HG03571 (cell line): ENCODE measurements around the gene DHX34.
"Not testable (repeated sequence)": the region's sequence is repeated elsewhere in the genome, so short reads cannot be mapped to it uniquely, and the experiment has no call there.

ENCODE experiments used
- ATAC-seq: cut with Tn5 transposase; IDR thresholded peaks from one replicate; pipeline ENCODE4 v1.9.1; 2021; ENCODE audit not compliant: unreplicated experiment

The DHX34 gene

DNA sequence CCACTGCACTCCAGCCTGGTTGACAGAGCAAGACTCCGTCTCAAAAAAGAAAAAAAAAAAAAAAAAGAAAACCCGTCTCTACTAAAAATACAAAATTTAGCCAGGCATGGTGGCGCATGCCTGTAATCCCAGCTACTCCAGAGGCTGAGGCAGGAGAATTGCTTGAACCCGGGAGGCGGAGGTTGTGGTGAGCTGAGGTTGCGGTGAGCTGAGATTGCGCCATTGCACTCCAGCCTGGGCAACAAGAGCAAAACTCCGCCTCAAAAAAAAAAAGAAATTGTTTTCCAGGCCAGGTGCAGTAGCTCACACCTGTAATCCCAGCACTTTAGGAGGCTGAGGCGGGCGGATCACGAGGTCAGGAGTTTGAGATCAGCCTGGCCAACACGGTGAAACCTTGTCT lies 37.5 kb downstream of the DHX34 start:
- not testable (repeated sequence) for ATAC-seq

DNA sequence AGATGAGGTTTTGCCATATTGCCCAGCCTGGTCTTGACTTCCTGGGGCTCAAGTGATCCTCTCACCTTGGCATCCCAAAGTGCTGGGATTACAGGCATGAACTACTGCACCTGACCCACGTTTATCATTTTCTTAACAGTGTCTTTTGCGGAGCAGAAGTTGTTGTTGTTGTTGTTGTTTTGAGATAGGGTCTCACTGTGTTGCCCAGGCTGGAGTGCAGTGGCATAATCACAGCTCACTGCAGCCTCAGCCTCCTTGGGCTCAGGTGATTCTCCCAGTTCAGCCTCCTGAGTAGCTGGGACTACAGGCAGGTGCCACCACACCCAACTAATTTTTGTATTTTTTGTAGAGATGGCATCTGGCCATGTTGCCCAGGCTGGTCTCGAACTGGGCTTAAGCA lies 38.5 kb downstream of the DHX34 start:
- ATAC-seq = not testable (repeated sequence)

DNA sequence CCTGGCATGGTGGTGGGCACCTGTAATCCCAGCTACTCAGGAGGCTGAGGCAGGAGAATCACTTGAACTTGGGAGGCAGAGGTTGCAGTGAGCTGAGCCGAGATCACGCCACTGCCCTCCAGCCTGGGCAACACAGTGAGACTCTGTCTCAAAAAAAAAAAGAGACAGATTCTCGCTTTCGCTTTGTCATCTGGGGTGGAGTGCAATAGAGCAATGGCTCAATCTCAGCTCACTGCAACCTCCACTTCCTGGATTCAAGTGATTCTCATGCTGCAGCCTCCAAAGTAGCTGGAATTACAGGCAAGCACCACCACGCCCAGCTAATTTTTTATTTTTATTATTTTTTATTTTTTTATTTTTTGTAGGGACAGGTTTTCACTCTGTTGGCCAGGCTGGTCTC lies 39.6 kb downstream of the DHX34 start:
- not testable (repeated sequence) for ATAC-seq

DNA sequence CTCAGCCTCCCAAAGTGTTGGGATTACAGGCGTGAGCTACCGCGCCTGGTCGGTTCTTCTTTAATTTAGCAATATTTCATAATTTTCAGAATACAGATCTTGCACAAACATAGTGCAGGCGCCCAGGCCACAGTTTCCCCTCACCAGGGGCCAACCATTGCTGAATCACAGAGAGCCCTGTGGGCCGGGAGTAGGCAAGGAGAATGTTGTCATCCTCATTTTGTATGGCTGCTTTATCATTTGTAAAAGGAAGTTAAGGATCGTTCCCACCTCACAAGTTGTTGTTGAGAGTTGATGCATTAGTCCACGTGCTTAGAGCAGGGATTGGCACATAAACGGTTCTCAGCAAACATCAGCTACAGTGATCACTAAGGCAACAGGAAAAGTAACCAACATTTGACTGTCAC lies 40.0 kb downstream of the DHX34 start:
- ATAC-seq = no peak

DNA sequence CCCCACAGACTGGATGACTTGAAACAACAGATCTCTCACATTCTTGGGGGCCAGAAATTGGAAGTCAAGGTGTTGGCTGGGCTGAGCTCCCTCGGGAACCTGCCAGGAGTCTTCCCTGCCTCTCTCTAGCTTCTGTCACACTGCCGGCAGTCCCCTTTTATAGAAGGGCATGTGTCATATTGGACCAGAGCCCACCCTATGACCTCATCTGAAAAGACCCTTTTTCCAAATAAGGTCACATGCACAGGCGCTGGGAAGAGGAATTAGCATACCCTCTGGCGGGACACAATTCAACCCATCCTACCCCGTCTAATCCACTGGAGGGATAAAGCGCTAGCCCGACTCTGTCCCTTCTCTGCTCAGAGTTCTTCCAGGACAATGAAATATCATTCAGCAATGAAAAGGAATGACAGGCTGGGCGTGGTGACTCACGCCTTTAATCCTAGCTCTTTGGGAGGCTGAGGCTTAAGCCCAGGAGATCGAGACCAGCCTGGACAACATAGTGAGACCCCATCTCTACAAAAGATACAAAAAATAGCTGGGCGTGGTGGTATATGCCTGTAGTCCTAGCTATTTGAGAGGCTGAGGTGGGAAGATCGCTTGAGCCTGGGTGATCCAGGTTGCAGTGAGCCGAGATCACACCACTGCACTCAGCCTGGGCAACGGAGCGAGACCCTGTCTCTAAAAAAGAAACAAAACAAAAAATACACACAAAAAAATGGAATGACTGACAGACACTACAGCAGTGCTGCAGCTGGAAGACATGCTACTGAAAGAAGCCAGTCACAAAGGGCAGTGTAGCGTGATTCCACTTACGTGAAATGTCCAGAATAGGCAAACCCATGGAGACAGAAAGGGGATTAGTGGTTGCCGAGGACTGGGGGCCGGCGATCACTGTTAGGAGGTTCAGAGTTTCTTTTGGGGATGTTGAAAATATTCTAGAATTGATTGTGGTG lies 41.7 kb downstream of the DHX34 start:
- ATAC-seq = no peak

DNA sequence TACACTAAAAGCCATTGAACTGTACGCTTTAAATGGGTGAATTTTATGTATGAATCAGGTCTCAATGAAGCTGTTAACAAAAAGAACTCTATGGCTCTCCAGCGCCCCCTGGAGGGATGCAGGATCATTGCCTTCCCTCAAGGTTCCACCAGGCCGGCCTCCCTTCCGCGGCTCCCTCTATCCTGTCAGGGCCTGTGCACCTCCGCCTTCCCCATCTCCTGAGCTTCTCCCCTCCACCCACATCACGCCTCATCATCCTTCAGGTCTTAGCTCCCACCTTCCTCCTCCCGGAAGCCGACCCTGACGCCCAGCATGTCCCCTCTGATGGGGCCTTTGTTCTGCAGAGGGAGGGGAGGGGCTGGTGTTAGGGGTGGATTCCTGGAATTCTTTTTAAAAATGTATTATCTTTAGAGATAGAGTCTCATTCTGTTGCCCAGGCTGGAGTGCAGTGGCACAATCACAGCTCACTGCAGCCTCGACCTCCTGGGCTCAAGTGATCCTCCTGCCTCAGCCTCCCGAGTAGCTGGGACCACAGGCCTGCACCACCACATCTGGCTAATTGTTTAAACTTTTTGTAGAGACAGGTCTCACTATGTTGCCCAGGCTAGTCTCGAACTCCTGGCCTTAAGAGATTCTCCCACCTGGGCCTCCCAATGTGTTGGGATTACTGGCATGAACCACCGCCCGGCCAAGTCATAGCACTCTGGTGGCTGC lies 42.6 kb downstream of the DHX34 start:
- no peak for ATAC-seq

DNA sequence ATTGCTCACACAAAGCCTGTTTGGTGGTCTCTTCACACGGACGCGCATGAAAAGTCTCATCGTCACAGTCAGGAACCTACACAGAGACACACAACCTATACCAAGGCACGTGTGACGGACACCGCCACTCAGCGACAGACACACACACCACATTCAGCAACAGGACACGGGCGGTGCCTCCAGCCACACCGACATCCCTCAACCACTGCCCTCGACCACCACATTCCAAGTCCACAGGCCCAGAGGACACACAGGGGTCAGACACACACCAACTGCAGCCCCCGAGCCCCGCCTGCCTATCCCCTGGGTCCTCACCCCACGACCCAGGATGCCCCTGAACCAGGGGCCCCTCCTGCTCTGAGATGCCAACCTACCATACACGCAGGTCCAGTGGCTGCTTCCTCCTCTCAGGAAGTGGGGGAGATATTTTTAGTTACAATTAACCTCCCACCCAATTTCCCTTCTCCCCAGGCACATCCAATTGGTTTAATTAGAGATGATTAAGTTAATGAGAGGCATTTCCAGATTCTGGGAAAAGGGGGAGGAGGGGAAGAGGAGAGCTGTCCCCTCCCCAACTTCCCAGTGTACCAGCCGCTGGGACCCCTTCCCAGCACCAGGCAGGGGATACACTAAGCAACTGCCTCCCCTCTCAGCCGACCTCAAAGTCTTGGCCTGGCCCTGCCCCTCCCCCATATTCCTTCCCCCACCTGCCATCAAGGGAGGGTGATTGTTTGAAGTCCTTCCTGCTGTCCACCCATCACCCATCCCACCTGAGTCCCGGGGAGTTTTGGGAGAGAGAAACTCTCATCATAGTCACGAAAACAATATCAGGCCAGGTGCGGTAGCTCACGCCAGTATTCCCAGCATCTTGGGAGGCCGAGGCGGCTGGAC lies 49.8 kb downstream of the DHX34 start:
- no peak for ATAC-seq

DNA sequence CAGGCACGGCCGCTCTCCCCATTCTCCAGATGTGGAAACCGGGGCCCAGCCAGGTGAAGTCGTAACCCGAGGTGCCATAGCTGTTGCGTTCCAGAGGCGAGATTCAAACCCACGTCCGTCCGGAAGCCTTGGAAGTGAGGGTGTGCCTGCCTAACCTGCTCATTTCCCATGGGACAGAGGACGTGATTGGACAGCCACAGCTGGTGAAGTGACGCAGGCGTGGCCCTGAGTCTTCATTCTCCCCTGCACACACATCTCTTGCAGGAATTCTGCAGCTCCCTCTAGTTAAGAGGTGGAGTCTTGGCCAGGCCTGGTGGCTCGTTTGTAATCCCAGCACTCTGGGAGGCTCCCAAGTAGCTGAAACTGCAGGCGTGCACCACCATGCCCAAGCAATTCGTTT lies 53.4 kb downstream of the DHX34 start:
- ATAC-seq = no peak

DNA sequence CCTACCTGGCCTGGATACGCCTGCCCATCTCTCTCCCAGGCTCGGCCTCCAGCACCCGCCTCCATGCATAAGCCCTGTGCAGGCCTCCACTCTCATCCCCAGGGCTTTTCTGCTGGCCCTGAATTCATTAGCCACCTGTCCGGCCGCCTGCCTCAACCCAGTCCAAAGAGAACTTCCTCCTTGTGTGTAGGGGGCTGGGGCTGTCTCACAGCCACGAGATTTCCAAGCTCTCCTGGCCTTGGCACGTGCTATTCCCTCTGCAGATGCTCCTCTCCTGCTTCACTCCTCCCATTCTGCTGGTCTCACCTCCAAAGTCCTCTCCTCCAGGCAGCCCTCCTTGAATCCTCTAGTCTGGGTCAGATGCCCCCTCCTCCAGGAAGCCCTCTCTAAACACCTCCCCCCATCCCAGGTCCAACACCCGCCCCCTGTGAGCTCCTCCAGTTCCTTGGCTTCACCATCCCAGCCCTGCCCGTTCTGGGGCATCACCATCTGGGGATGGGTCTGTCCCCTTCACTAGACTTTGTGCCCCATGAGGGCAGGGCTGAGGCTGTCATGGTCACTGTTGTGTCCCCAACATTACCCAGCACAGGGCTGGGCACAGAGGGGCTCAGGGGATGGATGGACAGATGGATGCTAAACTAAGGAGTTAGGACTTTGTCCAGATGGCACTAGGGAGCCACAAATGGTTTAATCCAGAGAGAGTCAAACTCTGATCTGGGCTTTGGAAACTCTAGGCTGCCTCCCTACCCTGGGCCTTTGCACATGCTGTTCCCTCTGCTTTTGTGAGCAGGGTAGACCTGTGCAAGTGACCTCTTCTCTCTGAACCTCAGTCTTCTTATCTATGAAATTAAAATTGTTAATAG lies 55.5 kb downstream of the DHX34 start:
- ATAC-seq = no peak

DNA sequence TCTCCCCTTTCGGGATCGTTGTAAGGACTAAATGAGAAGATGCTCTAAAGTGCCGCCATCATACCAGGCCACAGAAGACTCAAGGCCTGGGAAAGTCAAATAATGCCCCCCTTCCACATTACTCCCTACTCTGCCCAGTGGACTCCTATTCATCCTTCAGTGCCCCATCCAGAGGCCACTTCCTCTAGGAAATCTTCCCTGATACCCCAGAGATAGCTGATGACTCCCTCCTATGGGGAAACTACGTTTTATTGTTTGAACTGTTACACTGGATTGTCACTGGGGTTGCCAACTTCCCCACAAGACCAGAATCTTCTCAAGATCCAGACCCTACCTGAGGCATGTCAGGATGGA lies 56.1 kb downstream of the DHX34 start:
- ATAC-seq = no peak

DNA sequence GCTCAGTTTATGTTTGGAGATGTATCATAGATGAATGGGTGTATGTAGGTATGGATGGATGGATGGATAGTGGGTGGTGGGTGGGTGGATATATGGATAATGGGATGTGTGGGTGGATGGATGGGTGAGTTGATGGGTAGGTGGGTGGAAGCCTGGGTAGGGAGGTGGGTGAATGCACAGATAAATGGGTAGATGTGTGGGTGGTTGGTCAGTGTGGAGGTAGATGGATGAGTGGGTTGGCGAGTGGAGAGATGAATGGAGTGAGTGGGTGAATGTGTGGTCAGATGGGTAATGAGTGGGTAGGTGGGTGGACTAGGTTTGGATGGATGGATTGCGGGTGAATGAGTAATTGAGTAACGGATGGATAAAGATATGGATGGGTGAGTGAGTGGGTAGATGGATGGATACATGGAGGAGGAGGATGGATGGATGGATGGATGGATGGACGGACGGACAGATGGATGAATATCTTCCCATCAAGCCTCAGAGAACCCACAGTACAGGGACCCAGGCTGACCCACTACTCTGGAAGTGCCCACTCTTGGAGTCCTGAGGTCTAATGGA lies 56.8 kb downstream of the DHX34 start:
- no peak for ATAC-seq

DNA sequence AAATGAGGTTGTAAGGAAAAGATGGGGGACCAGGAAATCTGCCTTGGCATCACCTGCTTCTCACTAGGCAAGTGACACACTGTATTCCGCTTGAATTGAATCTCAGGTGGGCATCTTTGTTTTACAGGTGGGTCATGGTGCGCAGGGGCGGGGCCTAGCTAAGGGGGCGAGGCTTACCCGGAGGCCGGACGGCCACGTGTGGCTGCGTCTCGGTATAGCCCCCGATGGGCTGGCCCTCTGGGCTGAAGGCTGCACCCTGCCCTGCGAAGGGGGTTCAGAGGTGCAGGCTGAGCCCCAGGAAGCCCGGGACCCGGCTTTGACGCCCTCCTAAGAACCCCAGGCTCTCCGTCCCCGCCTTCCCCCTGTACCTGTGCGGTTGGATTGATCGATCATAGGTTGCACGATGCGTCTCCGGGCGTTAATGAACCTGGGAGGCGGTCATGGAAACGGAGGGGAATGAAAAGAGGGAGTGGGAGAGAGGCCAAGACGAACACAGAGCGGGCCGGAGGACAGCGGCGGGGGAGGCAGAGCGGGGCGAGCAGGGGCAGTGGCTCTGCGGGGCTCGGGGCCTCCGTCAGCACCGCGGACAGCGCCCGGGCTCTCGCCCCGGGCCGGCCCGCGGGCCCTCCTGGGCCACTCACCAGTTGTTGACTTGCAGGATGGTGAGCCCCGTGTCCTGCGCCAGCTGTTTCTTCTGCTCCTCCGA lies 57.7 kb downstream of the DHX34 start:
- ATAC-seq = no peak

DNA sequence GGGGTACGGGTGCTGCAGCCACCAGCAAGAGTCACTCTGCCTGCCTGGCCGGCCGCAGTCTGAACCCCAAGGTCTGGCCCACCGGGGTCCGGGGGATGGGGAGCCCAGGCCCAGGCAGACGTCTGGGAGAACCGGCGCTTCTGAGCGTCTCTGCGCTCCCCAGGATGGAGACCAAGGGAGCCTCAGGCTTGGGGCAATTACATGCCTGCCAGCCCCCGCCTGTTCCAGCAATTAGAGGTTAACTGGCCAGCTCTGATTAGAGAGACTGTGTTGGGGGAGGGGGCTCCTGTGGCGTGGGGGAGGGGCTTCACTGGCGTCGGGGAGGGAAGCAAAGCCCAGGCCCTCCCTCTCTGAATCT lies 58.3 kb downstream of the DHX34 start:
- no peak for ATAC-seq

DNA sequence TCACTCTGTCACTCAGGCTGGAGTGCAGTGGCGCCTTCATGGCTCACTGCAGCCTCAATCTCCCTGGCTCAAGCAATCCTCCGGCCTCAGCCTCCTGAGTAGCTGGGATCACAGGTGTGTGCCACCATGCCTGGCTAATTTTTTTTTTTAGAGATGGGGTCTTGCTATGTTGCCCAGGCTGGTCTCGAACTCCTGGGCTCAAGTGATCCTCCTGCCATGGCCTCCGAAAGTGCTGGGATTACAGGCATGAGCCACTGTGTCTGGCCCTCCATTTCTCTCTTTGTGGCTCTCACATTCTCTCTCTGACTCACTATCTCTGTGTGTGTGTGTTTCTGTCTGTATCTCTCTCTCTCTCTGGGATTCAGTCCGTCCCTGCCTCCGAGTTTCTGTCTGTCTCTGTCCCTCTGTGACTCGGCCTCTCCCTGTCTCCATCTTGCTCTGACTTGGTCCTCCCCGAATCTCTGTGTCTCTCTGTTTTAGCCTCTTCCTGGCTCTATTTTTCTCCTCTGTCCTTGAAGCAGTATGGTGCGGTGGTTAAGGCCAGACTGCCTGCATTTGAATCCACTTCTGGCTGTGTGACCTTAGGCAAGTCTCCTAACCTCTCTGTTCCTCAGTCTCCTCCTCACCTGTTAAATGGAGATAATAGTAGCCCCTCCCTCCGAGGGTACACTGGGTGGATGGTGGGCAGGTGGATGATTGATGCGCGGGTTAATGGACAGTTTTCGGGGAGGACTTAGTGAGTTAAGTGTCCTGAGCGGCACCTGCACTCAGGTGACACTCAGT lies 59.2 kb downstream of the DHX34 start:
- no peak for ATAC-seq

DNA sequence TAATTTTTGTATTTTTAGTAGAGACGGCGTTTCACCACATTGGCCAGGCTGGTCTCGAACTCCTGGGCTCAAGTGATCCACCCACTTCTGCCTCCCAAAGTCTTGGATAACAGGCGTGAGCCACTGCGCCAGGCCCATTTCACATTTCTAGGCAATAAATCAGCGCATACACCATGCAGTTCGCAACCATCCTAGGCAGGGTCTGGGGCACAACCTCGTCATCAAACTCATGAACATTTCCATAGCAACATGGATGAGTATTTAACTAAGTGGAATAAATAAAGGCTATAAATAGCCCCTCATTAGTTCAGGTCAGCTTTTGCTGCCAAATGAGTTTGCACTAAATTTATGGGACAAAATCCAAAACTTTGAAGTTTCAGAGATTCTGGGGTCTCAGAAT lies 62.0 kb downstream of the DHX34 start:
- no peak for ATAC-seq

DNA sequence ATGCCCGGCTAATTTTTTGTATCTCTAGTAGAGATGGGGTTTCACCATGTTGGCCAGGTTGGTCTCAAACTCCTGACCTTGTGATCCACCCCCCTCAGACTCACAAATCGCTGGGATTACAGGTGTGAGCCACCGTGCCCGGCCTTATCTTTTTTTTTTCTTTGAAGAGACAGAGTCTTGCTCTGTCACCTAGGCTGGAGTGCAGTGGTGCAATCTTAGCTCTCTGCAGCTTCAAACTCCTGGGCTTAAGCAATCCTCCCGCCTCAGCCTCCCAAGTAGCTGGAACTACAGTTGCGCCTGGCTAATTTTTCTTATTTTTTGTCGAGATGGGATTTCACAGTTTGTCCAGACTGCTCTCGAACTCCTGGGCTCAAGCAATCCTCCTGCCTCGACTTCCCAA lies 62.6 kb downstream of the DHX34 start:
- ATAC-seq = not testable (repeated sequence)

DNA sequence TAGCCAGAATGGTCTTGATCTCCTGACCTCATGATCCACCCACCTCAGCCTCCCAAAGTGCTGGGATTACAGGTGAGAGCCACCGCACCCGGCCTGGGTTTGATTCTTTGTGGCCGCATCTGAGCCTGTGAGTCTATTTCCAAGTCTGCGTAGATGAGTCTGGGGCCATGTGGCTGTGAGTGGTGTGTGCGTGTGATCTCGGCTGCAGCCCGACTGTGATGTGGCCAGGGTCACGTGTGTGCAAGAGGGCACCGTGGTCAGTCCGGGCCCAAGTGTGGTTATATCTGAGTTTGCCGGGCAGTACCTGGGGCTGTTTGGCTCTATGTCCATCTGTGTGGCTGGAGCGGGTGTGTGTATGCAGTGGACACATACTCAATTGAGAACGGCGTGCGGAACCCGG lies 64.8 kb downstream of the DHX34 start:
- no peak for ATAC-seq

DNA sequence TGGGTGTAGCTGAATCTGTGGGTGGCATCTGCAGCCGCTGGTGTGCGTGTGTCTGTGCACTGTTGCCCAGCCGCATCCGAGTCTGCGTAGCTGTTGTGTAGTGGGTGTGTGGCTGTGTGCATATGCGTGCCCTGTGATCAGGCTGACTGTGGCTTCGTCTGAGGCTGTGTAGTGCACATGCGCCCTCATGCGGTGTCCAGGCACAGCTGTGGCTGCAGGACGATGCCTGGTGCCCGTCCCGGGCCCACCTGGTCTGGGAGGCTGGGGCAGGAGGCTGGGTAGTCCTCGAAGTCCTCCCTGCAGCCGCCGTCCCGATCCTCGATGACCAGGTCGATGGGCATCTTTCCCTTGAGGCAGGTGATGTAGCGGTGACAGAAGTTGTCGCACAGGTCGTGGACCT lies 65.4 kb downstream of the DHX34 start:
- no peak for ATAC-seq
